PC-3 (cell line): Measurements from ENCODE around the gene MYOF. TPM values are rescaled to one million over a fixed set of nuclear protein-coding genes. Genes with fewer than 3 reads are reported as not detected.

Source experiments
- ATAC-seq: fragments of 200-7000 bp; cut with Tn5 transposase; 2 replicates; pipeline ENCODE4 v1.9.1; 2020; ENCODE audit warnings: mild to moderate bottlenecking, moderate library complexity
- BruUV-seq: library from RNA; stranded (reverse); fragments of 400-500 nt; replicated peaks from 2 replicates; lab custom pipeline; 2021; lab: Mats Ljungman, UMichigan
- CTCF ChIA-PET: fragments of 300-600 bp; sonication (Branson Sonifier 250); formaldehyde crosslinking; loops from one replicate; lab custom pipeline; 2022; ENCODE audit warnings: antibody characterized with exemption; lab: Charles Lee
- POLR2A ChIA-PET: fragments of 300-600 bp; sonication (Branson Sonifier 250); formaldehyde crosslinking; loops from one replicate; lab custom pipeline; 2022; ENCODE audit warnings: antibody characterized with exemption; ENCODE audit not compliant: unreplicated experiment; lab: Charles Lee
- DNase-seq: peaks from one replicate; pipeline ENCODE4 v3.0.0-alpha.2; 2015
- H2AFZ ChIP-seq: fragments of 300-600 bp; sonication (generic); 2 replicates; pipeline ENCODE4 v1.6.0; 2016; ENCODE audit warnings: antibody characterized with exemption, low read length
- H3F3A ChIP-seq: fragments of 300-600 bp; sonication (generic); one replicate; pipeline ENCODE4 v1.6.0; 2017; ENCODE audit warnings: antibody characterized with exemption, low read length, control low read depth, mild to moderate bottlenecking; ENCODE audit not compliant: unreplicated experiment
- H3K27ac ChIP-seq: fragments of 300-600 bp; sonication (generic); 2 replicates; pipeline ENCODE4 v1.5.1; 2016; ENCODE audit warnings: mild to moderate bottlenecking, low read length
- H3K27me3 ChIP-seq: fragments of 300-600 bp; sonication (generic); 2 replicates; pipeline ENCODE4 v1.6.1; 2016; ENCODE audit warnings: low read length, mixed read lengths
- H3K36me3 ChIP-seq: fragments of 300-600 bp; sonication (generic); 2 replicates; pipeline ENCODE4 v1.6.1; 2016; ENCODE audit warnings: low read depth, mixed run types, low read length, mixed read lengths
- H3K4me1 ChIP-seq: fragments of 300-600 bp; sonication (generic); 2 replicates; pipeline ENCODE4 v1.5.1; 2016; ENCODE audit warnings: low read length; ENCODE audit not compliant: insufficient read depth
- H3K4me2 ChIP-seq: fragments of 300-600 bp; sonication (generic); 2 replicates; pipeline ENCODE4 v1.6.0; 2016; ENCODE audit warnings: low read length
- H3K4me3 ChIP-seq: fragments of 300-600 bp; sonication (generic); 2 replicates; pipeline ENCODE4 v1.5.1; 2016; ENCODE audit warnings: mild to moderate bottlenecking, low read length, mixed read lengths
- H3K79me2 ChIP-seq: fragments of 300-600 bp; sonication (generic); 2 replicates; pipeline ENCODE4 v1.6.1; 2017; ENCODE audit warnings: low read length, mixed read lengths
- H3K9ac ChIP-seq: fragments of 300-600 bp; sonication (generic); 2 replicates; pipeline ENCODE4 v1.6.0; 2016; ENCODE audit warnings: mild to moderate bottlenecking, low read length
- H3K9me2 ChIP-seq: fragments of 300-600 bp; sonication (generic); replicated peaks from 2 replicates; pipeline ENCODE4 v1.6.1; 2016; ENCODE audit warnings: mixed run types, low read length, mixed read lengths
- H3K9me3 ChIP-seq: fragments of 300-600 bp; sonication (generic); 2 replicates; pipeline ENCODE4 v1.6.1; 2016; ENCODE audit warnings: low read length, mixed read lengths
- H4K20me1 ChIP-seq: fragments of 300-600 bp; sonication (generic); 2 replicates; pipeline ENCODE4 v1.6.1; 2016; ENCODE audit warnings: low read length, mixed read lengths
- EZH2 ChIP-seq: fragments of 300-600 bp; sonication (generic); IDR thresholded peaks from one replicate; pipeline ENCODE4 v1.6.1; 2017; ENCODE audit warnings: antibody characterized with exemption, mild to moderate bottlenecking, low read length; ENCODE audit not compliant: unreplicated experiment
- EZH2phosphoT487 ChIP-seq: fragments of 300-600 bp; sonication (generic); IDR thresholded peaks from 2 replicates; pipeline ENCODE4 v1.6.1; 2018; ENCODE audit warnings: mild to moderate bottlenecking, antibody characterized with exemption, low read length, borderline replicate concordance
- intact Hi-C: fragments of 100-400 bp; cut with micrococcal nuclease; formaldehyde crosslinking; loops from 2 replicates; pipeline ENCODE4 v1.9.0; 2023
- total RNA-seq: library from RNA; depleted of rRNA; stranded (reverse); fragments of >200 nt; gene quantifications from 2 replicates; pipeline ENCODE4 v1.2.3, GENCODE V29; 2014
- TF ChIP-seq, protein P1 (sequence below): fragments of 300-600 bp; sonication (generic); conservative IDR thresholded peaks from 2 replicates; pipeline ENCODE4 v1.5.1; 2017; ENCODE audit warnings: antibody characterized with exemption, low read depth, mild to moderate bottlenecking, low read length

Gene MYOF
- total RNA-seq, 1 experiment from 2014 or later = 174 TPM

DNA sequence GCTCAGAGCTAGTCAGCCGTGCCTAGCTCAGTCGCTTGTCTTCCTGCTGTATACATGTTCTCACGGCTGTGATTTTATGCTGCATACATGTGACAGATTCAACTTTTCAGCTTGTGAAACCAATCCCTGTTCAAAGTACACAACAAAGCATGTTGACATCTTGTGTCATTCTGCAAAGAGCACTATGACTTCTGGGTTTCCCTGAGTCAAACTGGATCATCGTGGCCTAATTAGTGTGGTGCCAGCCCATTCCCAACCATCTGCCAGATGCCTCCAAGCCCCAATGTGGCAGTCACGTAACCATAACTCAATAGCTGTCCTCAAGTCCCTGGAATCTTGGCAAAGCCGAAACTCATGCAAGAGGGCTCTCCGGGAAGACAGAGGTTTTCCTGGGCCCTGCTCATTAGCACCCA lies 144.8 kb downstream of the MYOF start:
- Histone ChIP-seq H3K9ac (no peak overlapping the region), H3F3A (peaks cover 6% of the 10 kb centered on the region), H3K27ac (peak overlapping the region; percentile 98; the same call in 1 of the 2 replicates), H2AFZ (no peak overlapping the region), H3K4me1 (peaks cover 34% of the 10 kb centered on the region), H4K20me1 (no peaks in the 10 kb centered on the region), H3K4me2 (no peak overlapping the region), H3K36me3 (peaks cover 69% of the 10 kb centered on the region), H3K4me3 (no peak overlapping the region), H3K27me3 (no peaks in the 10 kb centered on the region), H3K79me2 (no peaks in the 10 kb centered on the region), H3K9me2 (no peaks in the 10 kb centered on the region), H3K9me3 (no peaks in the 10 kb centered on the region)
- intact Hi-C loops = no loop called here
- CTCF ChIA-PET = no interaction called here
- no peak for ATAC-seq
- TF ChIP-seq, protein P1, sequence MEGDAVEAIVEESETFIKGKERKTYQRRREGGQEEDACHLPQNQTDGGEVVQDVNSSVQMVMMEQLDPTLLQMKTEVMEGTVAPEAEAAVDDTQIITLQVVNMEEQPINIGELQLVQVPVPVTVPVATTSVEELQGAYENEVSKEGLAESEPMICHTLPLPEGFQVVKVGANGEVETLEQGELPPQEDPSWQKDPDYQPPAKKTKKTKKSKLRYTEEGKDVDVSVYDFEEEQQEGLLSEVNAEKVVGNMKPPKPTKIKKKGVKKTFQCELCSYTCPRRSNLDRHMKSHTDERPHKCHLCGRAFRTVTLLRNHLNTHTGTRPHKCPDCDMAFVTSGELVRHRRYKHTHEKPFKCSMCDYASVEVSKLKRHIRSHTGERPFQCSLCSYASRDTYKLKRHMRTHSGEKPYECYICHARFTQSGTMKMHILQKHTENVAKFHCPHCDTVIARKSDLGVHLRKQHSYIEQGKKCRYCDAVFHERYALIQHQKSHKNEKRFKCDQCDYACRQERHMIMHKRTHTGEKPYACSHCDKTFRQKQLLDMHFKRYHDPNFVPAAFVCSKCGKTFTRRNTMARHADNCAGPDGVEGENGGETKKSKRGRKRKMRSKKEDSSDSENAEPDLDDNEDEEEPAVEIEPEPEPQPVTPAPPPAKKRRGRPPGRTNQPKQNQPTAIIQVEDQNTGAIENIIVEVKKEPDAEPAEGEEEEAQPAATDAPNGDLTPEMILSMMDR = no peak
- no peak for TF ChIP-seq EZH2phosphoT487
- TF ChIP-seq EZH2 = no peak
- POLR2A ChIA-PET = no interaction called here
- no TSS peak for BruUV-seq
- no peak for DNase-seq

DNA sequence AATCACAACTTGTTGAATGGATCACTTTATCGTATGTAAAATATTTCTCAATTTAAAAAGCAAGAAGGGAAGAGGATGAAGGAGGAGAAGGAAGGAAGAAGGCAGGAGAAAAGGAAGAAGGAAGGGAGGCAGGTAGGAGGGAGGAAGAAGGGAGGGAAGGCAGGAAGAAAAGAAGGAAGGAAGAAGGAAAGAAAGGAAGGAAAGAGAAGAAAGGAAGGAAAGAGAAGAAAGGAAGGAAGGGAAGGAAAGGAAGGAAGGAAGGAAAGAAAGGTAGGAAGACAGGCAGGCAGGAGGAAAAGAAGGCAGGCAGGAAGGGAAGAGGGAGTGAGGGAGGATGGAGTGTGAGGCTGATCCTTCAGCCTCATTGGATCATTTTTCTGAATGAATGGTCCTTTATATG lies 145.5 kb downstream of the MYOF start:
- ATAC-seq = no peak
- Histone ChIP-seq H3K9ac (no peak overlapping the region), H3F3A (peaks cover 6% of the 10 kb centered on the region), H3K27ac (peak overlapping the region; percentile 98), H3K4me2 (no peak overlapping the region), H3K9me2 (no peaks in the 10 kb centered on the region), H4K20me1 (no peaks in the 10 kb centered on the region), H3K27me3 (no peaks in the 10 kb centered on the region), H3K4me3 (no peak overlapping the region), H3K79me2 (no peaks in the 10 kb centered on the region), H3K36me3 (peaks cover 66% of the 10 kb centered on the region), H3K9me3 (no peaks in the 10 kb centered on the region), H3K4me1 (peaks cover 34% of the 10 kb centered on the region), H2AFZ (no peak overlapping the region)
- intact Hi-C loops = no loop called here
- BruUV-seq = no TSS peak
- CTCF ChIA-PET = no interaction called here
- no peak for DNase-seq
- TF ChIP-seq EZH2phosphoT487 (no peak), EZH2 (no peak)
- TF ChIP-seq, protein P1 = no peak
- POLR2A ChIA-PET = no interaction called here

GRCh38 chr10:93336110-93336509 lies 146.0 kb downstream of the MYOF start:
- TF ChIP-seq, protein P1 = no peak
- no peak for TF ChIP-seq EZH2phosphoT487
- no peak for TF ChIP-seq EZH2
- no peak for ATAC-seq
- POLR2A ChIA-PET = no interaction called here
- no peak for DNase-seq
- Histone ChIP-seq H3K9ac (peak overlapping the region; percentile 73), H3K9me3 (no peaks in the 10 kb centered on the region), H3K4me2 (no peak overlapping the region), H3K27ac (peak overlapping the region; percentile 98), H2AFZ (no peak overlapping the region), H3K79me2 (no peaks in the 10 kb centered on the region), H3K4me3 (no peak overlapping the region), H3K27me3 (no peaks in the 10 kb centered on the region), H3K9me2 (no peaks in the 10 kb centered on the region), H3K4me1 (peaks cover 34% of the 10 kb centered on the region), H3K36me3 (peaks cover 68% of the 10 kb centered on the region), H4K20me1 (no peaks in the 10 kb centered on the region), H3F3A (peaks cover 6% of the 10 kb centered on the region)
- TSS peak; percentile 2 for BruUV-seq
- intact Hi-C loops = no loop called here
- CTCF ChIA-PET = no interaction called here
